ENCODE data around the gene ICE2. TPM values are rescaled to one million over a fixed set of nuclear protein-coding genes. Genes with fewer than 3 reads are reported as not detected.
A peak's percentile ranks its signal among the peaks of the same experiment; 100 is the strongest.

Gene ICE2
- polyA plus RNA-seq, 1 of the 3 experiments (the other 2 are of a cell fraction), result 19.0 TPM

DNA sequence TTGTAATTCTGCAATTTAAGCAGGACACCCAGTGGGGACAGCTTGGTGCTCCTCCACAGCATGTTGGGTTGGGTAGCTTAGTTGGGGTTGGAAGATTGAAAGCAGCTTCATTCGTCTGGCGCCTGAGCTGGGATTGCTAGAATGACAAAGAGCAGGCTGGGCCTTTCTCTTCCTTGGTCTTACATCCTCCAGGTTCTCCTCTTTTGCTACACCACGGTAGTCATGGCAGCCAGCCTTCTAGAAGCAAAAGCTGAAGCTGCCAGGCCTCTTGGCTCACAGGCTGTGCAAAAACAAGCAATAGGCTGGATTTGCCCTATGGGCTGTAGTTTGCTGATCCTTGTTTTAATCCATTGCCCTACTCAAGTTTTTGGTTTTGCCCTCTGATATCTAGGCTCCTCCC is 78.0 kb downstream of the ICE2 start:
- H3K27ac ChIP-seq (ENCODE audit: low read depth in 2 of 2, low read length in 1 of 2), result peak overlapping the region in 1 of 2 experiments; percentile 99; a peak in 2 of 4 replicates
- ChIA-PET CTCF (no interaction called here), POLR2A (no interaction called here)
- H3K9me2 ChIP-seq, result no peaks in the 10 kb centered on the region
- peaks cover 38% of the 10 kb centered on the region for H3F3A ChIP-seq (replicated peaks; ENCODE audit: insufficient read depth)
- H3K9me3 ChIP-seq, result no peaks in the 10 kb centered on the region
- peak overlapping the region; percentile 63; the same call in 1 of the 2 replicates for H3K4me2 ChIP-seq
- no peaks in the 10 kb centered on the region for H3K27me3 ChIP-seq (ENCODE audit: insufficient read depth)
- peaks cover 34% of the 10 kb centered on the region for H3K79me2 ChIP-seq (ENCODE audit: insufficient read depth)
- H2AFZ ChIP-seq (ENCODE audit: low read depth), result no peak overlapping the region
- peaks cover 0 to 46% of the 10 kb centered on the region in 2 experiments; a peak in 3 of 4 replicates for H3K4me1 ChIP-seq (ENCODE audit: control insufficient read depth in 1 of 2, insufficient read depth in 2 of 2, low read depth in 1 of 2, low read length in 1 of 2)
- DNase-seq, result no peak
- 54% methylated on average over 3 of the region's 3 CpGs for WGBS (ENCODE audit: low lambda C conversion rate)
- H4K20me1 ChIP-seq (ENCODE audit: insufficient read depth), result peaks cover 11% of the 10 kb centered on the region
- H3K36me3 ChIP-seq (replicated peaks in 1 of 2; ENCODE audit: control insufficient read depth in 1 of 2, insufficient read depth in 2 of 2, low read length in 1 of 2), result peaks cover under 1 to 10% of the 10 kb centered on the region in 2 experiments
- peak overlapping the region; percentile 43; the same call in 1 of the 2 replicates for H3K9ac ChIP-seq
- no peak overlapping the region for H3K4me3 ChIP-seq (ENCODE audit: low read depth in 2 of 2, low read length in 1 of 2)
- TF ChIP-seq, protein P1, sequence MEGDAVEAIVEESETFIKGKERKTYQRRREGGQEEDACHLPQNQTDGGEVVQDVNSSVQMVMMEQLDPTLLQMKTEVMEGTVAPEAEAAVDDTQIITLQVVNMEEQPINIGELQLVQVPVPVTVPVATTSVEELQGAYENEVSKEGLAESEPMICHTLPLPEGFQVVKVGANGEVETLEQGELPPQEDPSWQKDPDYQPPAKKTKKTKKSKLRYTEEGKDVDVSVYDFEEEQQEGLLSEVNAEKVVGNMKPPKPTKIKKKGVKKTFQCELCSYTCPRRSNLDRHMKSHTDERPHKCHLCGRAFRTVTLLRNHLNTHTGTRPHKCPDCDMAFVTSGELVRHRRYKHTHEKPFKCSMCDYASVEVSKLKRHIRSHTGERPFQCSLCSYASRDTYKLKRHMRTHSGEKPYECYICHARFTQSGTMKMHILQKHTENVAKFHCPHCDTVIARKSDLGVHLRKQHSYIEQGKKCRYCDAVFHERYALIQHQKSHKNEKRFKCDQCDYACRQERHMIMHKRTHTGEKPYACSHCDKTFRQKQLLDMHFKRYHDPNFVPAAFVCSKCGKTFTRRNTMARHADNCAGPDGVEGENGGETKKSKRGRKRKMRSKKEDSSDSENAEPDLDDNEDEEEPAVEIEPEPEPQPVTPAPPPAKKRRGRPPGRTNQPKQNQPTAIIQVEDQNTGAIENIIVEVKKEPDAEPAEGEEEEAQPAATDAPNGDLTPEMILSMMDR (IDR thresholded peaks at IDR 0.05), result no peak
- TF ChIP-seq POLR2AphosphoS5 (IDR thresholded peaks at IDR 0.05; ENCODE audit: low read depth, low read length) (no peak), YY1 (IDR thresholded peaks at IDR 0.05; ENCODE audit: low read depth) (no peak), FOSL2 (IDR thresholded peaks at IDR 0.05; ENCODE audit: borderline replicate concordance, low read depth) (no peak), RXRA (IDR thresholded peaks at IDR 0.05; ENCODE audit: borderline replicate concordance, low read depth) (no peak), CHD2 (IDR thresholded peaks at IDR 0.05; ENCODE audit: low read length, partially characterized antibody) (no peak), EZH2phosphoT487 (IDR thresholded peaks at IDR 0.05; ENCODE audit: borderline replicate concordance, low read depth) (no peak)
- TF ChIP-seq, protein P2, sequence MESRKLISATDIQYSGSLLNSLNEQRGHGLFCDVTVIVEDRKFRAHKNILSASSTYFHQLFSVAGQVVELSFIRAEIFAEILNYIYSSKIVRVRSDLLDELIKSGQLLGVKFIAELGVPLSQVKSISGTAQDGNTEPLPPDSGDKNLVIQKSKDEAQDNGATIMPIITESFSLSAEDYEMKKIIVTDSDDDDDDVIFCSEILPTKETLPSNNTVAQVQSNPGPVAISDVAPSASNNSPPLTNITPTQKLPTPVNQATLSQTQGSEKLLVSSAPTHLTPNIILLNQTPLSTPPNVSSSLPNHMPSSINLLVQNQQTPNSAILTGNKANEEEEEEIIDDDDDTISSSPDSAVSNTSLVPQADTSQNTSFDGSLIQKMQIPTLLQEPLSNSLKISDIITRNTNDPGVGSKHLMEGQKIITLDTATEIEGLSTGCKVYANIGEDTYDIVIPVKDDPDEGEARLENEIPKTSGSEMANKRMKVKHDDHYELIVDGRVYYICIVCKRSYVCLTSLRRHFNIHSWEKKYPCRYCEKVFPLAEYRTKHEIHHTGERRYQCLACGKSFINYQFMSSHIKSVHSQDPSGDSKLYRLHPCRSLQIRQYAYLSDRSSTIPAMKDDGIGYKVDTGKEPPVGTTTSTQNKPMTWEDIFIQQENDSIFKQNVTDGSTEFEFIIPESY (IDR thresholded peaks at IDR 0.05; ENCODE audit: borderline replicate concordance, low read depth), result no peak
- TF ChIP-seq, protein P3, sequence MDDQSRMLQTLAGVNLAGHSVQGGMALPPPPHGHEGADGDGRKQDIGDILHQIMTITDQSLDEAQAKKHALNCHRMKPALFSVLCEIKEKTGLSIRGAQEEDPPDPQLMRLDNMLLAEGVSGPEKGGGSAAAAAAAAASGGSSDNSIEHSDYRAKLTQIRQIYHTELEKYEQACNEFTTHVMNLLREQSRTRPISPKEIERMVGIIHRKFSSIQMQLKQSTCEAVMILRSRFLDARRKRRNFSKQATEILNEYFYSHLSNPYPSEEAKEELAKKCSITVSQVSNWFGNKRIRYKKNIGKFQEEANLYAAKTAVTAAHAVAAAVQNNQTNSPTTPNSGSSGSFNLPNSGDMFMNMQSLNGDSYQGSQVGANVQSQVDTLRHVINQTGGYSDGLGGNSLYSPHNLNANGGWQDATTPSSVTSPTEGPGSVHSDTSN (IDR thresholded peaks at IDR 0.05), result no peak
- TF ChIP-seq, protein P4, sequence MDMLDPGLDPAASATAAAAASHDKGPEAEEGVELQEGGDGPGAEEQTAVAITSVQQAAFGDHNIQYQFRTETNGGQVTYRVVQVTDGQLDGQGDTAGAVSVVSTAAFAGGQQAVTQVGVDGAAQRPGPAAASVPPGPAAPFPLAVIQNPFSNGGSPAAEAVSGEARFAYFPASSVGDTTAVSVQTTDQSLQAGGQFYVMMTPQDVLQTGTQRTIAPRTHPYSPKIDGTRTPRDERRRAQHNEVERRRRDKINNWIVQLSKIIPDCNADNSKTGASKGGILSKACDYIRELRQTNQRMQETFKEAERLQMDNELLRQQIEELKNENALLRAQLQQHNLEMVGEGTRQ (IDR thresholded peaks at IDR 0.05; ENCODE audit: borderline replicate concordance, low read depth, low read length), result no peak
